ENCODE data around the gene PLD4.

Gene PLD4

GRCh38 chr14:104932676-104933631 lies 8.3 kb downstream of the PLD4 start:
- DNase-seq (ENCODE audit: low read depth): peak; percentile 38
- peak; percentile 65 for TF ChIP-seq CTCF (IDR thresholded peaks at IDR 0.05; ENCODE audit: low read depth, low read length, missing control alignments)
- peak overlapping the region; percentile 43 for H3K4me3 ChIP-seq (ENCODE audit: low read depth, low read length)
- in situ Hi-C loops (cut with HindIII; ENCODE audit: low sequenced_read_pairs): no loop called here

- DNase-seq (ENCODE audit: low read depth): no peak
- no peak for TF ChIP-seq CTCF (IDR thresholded peaks at IDR 0.05; ENCODE audit: low read depth, low read length, missing control alignments)
- H3K4me3 ChIP-seq (ENCODE audit: low read depth, low read length): no peak overlapping the region
- in situ Hi-C loops (cut with HindIII; ENCODE audit: low sequenced_read_pairs): no loop called here
Observed at GRCh38 chr14:104933746-104934733, 9.4 kb downstream of the PLD4 start.

GRCh38 chr14:104935026-104935650 lies 10.5 kb downstream of the PLD4 start:
- H3K4me3 ChIP-seq (ENCODE audit: low read depth, low read length): no peak overlapping the region
- TF ChIP-seq CTCF (IDR thresholded peaks at IDR 0.05; ENCODE audit: low read depth, low read length, missing control alignments): no peak
- DNase-seq (ENCODE audit: low read depth): no peak
- in situ Hi-C loops (cut with HindIII; ENCODE audit: low sequenced_read_pairs): loop anchor here (5.0 kb wide), 1 partner anchor 122 kb away; no protein-coding TSS in a partner anchor

GRCh38 chr14:104935955-104936354 lies 11.3 kb downstream of the PLD4 start:
- DNase-seq (ENCODE audit: low read depth): no peak
- in situ Hi-C loops (cut with HindIII; ENCODE audit: low sequenced_read_pairs): loop anchor here (5.0 kb wide), 1 partner anchor 121 kb away; no protein-coding TSS in a partner anchor
- TF ChIP-seq CTCF (IDR thresholded peaks at IDR 0.05; ENCODE audit: low read depth, low read length, missing control alignments): no peak
- no peak overlapping the region for H3K4me3 ChIP-seq (ENCODE audit: low read depth, low read length)

- DNase-seq (ENCODE audit: low read depth): no peak
- TF ChIP-seq CTCF (IDR thresholded peaks at IDR 0.05; ENCODE audit: low read depth, low read length, missing control alignments): no peak
- in situ Hi-C loops (cut with HindIII; ENCODE audit: low sequenced_read_pairs): loop anchor here (5.0 kb wide), 1 partner anchor 121 kb away; no protein-coding TSS in a partner anchor
- H3K4me3 ChIP-seq (ENCODE audit: low read depth, low read length): no peak overlapping the region
Observed at GRCh38 chr14:104936361-104937155, 11.9 kb downstream of the PLD4 start.

Data from astrocyte of the cerebellum (primary cell).